ENCODE results near the gene CCPG1.

DNA sequence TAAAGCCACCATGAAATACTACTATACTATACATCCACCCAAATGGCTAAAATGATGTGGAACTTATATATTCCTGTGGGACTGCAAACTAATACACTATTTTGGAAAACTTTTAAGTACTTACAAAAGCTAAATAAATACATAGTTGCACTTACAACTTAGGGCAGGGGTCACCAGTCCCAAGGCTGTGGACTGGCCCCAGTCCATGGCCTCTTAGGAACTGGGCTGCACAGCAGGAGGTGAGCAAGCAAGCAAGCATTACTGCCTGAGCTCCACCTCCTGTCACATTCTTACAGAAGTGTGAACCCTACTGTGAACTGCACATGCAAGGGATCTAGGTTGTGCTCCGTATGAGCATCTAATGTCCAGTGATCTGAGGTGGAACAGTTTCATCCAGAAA lies 71.0 kb downstream of the CCPG1 start:
- TF ChIP-seq, protein P1, sequence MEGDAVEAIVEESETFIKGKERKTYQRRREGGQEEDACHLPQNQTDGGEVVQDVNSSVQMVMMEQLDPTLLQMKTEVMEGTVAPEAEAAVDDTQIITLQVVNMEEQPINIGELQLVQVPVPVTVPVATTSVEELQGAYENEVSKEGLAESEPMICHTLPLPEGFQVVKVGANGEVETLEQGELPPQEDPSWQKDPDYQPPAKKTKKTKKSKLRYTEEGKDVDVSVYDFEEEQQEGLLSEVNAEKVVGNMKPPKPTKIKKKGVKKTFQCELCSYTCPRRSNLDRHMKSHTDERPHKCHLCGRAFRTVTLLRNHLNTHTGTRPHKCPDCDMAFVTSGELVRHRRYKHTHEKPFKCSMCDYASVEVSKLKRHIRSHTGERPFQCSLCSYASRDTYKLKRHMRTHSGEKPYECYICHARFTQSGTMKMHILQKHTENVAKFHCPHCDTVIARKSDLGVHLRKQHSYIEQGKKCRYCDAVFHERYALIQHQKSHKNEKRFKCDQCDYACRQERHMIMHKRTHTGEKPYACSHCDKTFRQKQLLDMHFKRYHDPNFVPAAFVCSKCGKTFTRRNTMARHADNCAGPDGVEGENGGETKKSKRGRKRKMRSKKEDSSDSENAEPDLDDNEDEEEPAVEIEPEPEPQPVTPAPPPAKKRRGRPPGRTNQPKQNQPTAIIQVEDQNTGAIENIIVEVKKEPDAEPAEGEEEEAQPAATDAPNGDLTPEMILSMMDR (IDR thresholded peaks at IDR 0.05), result no peak
- TF ChIP-seq CHD2 (IDR thresholded peaks at IDR 0.05; ENCODE audit: low read length, partially characterized antibody), result no peak
- TF ChIP-seq YY1 (IDR thresholded peaks at IDR 0.05; ENCODE audit: low read depth), result no peak
- TF ChIP-seq EP300 (IDR thresholded peaks at IDR 0.05; ENCODE audit: borderline replicate concordance in 1 of 2, low read depth in 1 of 2, low read length in 1 of 2), result no peak
- TF ChIP-seq RAD21 (IDR thresholded peaks at IDR 0.05; ENCODE audit: low read length), result no peak
